Measurements from ENCODE around the gene MBD5.

DNA sequence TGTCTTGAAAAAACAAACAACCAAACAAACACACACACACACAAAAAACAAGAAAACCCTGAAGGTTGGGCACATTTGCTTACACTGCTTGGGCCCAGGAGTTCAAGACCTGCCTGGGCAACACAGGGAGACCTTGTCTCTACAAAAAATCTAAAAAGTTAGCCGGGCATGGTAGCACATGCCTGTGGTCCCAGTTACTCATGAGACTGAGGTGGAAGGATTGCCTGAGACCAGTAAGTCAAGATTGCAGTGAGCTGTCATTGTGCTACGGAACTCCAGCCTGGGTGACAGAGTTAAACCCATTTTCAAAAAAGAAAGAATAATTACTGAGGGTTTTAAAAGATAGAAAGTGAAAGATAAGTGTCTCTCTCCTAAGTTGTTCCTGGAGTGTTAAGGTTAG, 103.4 kb downstream of the MBD5 start:
- TF ChIP-seq, protein P1, sequence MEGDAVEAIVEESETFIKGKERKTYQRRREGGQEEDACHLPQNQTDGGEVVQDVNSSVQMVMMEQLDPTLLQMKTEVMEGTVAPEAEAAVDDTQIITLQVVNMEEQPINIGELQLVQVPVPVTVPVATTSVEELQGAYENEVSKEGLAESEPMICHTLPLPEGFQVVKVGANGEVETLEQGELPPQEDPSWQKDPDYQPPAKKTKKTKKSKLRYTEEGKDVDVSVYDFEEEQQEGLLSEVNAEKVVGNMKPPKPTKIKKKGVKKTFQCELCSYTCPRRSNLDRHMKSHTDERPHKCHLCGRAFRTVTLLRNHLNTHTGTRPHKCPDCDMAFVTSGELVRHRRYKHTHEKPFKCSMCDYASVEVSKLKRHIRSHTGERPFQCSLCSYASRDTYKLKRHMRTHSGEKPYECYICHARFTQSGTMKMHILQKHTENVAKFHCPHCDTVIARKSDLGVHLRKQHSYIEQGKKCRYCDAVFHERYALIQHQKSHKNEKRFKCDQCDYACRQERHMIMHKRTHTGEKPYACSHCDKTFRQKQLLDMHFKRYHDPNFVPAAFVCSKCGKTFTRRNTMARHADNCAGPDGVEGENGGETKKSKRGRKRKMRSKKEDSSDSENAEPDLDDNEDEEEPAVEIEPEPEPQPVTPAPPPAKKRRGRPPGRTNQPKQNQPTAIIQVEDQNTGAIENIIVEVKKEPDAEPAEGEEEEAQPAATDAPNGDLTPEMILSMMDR (IDR thresholded peaks at IDR 0.05) = no peak
- TF ChIP-seq POLR2A (IDR thresholded peaks at IDR 0.05) = no peak
